Measurements from ENCODE around the gene SH3BGRL2.
"Not testable (repeated sequence)": the region's sequence is repeated elsewhere in the genome, so short reads cannot be mapped to it uniquely, and the experiment has no call there.

SH3BGRL2 gene

GRCh38 chr6:79614326-79615305, 16.5 kb upstream of the SH3BGRL2 start:
- no peak for DNase-seq (ENCODE audit: low read depth in 2 of 2)

GRCh38 chr6:79617518-79617941, 13.6 kb upstream of the SH3BGRL2 start:
- DNase-seq (ENCODE audit: low read depth in 2 of 2) = no peak

GRCh38 chr6:79618425-79618824, 12.7 kb upstream of the SH3BGRL2 start:
- not testable (repeated sequence) for DNase-seq (ENCODE audit: low read depth in 2 of 2)

GRCh38 chr6:79621579-79621978, 9.6 kb upstream of the SH3BGRL2 start:
- DNase-seq (ENCODE audit: low read depth in 2 of 2) = no peak

GRCh38 chr6:79622364-79622763, 8.8 kb upstream of the SH3BGRL2 start:
- no peak for DNase-seq (ENCODE audit: low read depth in 2 of 2)

- no peak for DNase-seq (ENCODE audit: low read depth in 2 of 2)
Measured at GRCh38 chr6:79623106-79623505, 8.0 kb upstream of the SH3BGRL2 start.

GRCh38 chr6:79625746-79626145, 5.4 kb upstream of the SH3BGRL2 start:
- DNase-seq (ENCODE audit: low read depth in 2 of 2) = no peak

GRCh38 chr6:79626811-79627210, 4.3 kb upstream of the SH3BGRL2 start:
- no peak for DNase-seq (ENCODE audit: low read depth in 2 of 2)

GRCh38 chr6:79627422-79627821, 3.7 kb upstream of the SH3BGRL2 start:
- DNase-seq (ENCODE audit: low read depth in 2 of 2) = no peak

GRCh38 chr6:79628466-79629288, 2.5 kb upstream of the SH3BGRL2 start:
- no peak for DNase-seq (ENCODE audit: low read depth in 2 of 2)

GRCh38 chr6:79630380-79630882, 698 bp upstream of the SH3BGRL2 start:
- DNase-seq (ENCODE audit: low read depth in 2 of 2) = no peak

GRCh38 chr6:79631693-79632172, 604 bp downstream of the SH3BGRL2 start:
- no peak for DNase-seq (ENCODE audit: low read depth in 2 of 2)

GRCh38 chr6:79632580-79632979, 1.5 kb downstream of the SH3BGRL2 start:
- DNase-seq (ENCODE audit: low read depth in 2 of 2) = no peak

GRCh38 chr6:79634491-79635231, 3.5 kb downstream of the SH3BGRL2 start:
- DNase-seq (ENCODE audit: low read depth in 2 of 2) = no peak

GRCh38 chr6:79635232-79635543, 4.1 kb downstream of the SH3BGRL2 start:
- DNase-seq (ENCODE audit: low read depth in 2 of 2) = no peak

GRCh38 chr6:79636673-79637072, 5.5 kb downstream of the SH3BGRL2 start:
- no peak for DNase-seq (ENCODE audit: low read depth in 2 of 2)

GRCh38 chr6:79640146-79641111, 9.3 kb downstream of the SH3BGRL2 start:
- DNase-seq (ENCODE audit: low read depth in 2 of 2) = no peak

GRCh38 chr6:79646006-79646405, 14.9 kb downstream of the SH3BGRL2 start:
- DNase-seq (ENCODE audit: low read depth in 2 of 2) = no peak

- no peak for DNase-seq (ENCODE audit: low read depth in 2 of 2)
Measured at GRCh38 chr6:79646561-79646960, 15.4 kb downstream of the SH3BGRL2 start.

- no peak for DNase-seq (ENCODE audit: low read depth in 2 of 2)
Measured at GRCh38 chr6:79647741-79648140, 16.6 kb downstream of the SH3BGRL2 start.

Data from activated CD4-positive, alpha-beta T cell treated with anti-CD3 and anti-CD28 coated beads for 24 hours (primary cell).